Ecto neural progenitor cell (in vitro differentiated cells): Measurements from ENCODE around the gene HDAC7.

Experiments
- DNase-seq: peaks from one replicate; pipeline ENCODE4 v3.0.0-alpha.2; 2018; ENCODE audit warnings: low spot score

HDAC7 gene

GRCh38 chr12:47745485-47746041 lies 74.1 kb downstream of the HDAC7 start:
- DNase-seq, result no peak

GRCh38 chr12:47744778-47745436 lies 74.8 kb downstream of the HDAC7 start:
- no peak for DNase-seq

- DNase-seq, result no peak
Measured at GRCh38 chr12:47744005-47744651, 75.6 kb downstream of the HDAC7 start.

GRCh38 chr12:47743311-47743860 lies 76.3 kb downstream of the HDAC7 start:
- DNase-seq, result no peak

- DNase-seq, result no peak
Measured at GRCh38 chr12:47742253-47742825, 77.4 kb downstream of the HDAC7 start.

- no peak for DNase-seq
Measured at GRCh38 chr12:47741340-47741703, 78.4 kb downstream of the HDAC7 start.

GRCh38 chr12:47740606-47741339 lies 78.9 kb downstream of the HDAC7 start:
- no peak for DNase-seq

- no peak for DNase-seq
Measured at GRCh38 chr12:47739979-47740378, 79.7 kb downstream of the HDAC7 start.

GRCh38 chr12:47739297-47739696 lies 80.4 kb downstream of the HDAC7 start:
- no peak for DNase-seq

- DNase-seq, result no peak
Measured at GRCh38 chr12:47737936-47738594, 81.6 kb downstream of the HDAC7 start.

GRCh38 chr12:47736877-47737676 lies 82.6 kb downstream of the HDAC7 start:
- DNase-seq, result no peak

GRCh38 chr12:47736216-47736615 lies 83.5 kb downstream of the HDAC7 start:
- no peak for DNase-seq

- no peak for DNase-seq
Measured at GRCh38 chr12:47735649-47736048, 84.1 kb downstream of the HDAC7 start.

- no peak for DNase-seq
Measured at GRCh38 chr12:47734725-47735480, 84.8 kb downstream of the HDAC7 start.

- no peak for DNase-seq
Measured at GRCh38 chr12:47733142-47733541, 86.6 kb downstream of the HDAC7 start.
